Measurements from ENCODE around the gene SEC14L5.
"Not testable (repeated sequence)": the region's sequence is repeated elsewhere in the genome, so short reads cannot be mapped to it uniquely, and the experiment has no call there.

DNA sequence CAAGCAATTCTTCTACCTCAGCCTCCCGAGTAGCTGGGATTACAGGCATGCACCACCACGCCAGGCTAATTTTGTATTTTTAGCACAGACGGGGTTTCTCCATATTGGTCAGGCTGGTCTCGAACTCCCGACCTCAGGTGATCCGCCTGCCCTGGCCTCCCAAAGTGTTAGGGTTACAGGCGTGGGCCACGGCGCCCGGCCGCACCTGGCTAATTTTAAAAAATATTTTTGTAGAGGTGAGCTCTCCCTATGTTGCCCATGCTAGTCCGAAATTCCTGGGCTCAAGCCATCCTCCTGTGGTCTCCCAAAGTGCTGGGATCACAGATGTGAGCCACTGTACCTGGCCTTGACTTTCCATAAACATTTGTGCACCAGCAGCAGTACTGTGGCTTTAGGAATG, 10.1 kb downstream of the SEC14L5 start:
- TF ChIP-seq, protein P1, sequence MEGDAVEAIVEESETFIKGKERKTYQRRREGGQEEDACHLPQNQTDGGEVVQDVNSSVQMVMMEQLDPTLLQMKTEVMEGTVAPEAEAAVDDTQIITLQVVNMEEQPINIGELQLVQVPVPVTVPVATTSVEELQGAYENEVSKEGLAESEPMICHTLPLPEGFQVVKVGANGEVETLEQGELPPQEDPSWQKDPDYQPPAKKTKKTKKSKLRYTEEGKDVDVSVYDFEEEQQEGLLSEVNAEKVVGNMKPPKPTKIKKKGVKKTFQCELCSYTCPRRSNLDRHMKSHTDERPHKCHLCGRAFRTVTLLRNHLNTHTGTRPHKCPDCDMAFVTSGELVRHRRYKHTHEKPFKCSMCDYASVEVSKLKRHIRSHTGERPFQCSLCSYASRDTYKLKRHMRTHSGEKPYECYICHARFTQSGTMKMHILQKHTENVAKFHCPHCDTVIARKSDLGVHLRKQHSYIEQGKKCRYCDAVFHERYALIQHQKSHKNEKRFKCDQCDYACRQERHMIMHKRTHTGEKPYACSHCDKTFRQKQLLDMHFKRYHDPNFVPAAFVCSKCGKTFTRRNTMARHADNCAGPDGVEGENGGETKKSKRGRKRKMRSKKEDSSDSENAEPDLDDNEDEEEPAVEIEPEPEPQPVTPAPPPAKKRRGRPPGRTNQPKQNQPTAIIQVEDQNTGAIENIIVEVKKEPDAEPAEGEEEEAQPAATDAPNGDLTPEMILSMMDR (IDR thresholded peaks at IDR 0.05 in 2 of 3, conservative IDR thresholded peaks at IDR 0.05 in 1 of 3; ENCODE audit: control insufficient read depth in 2 of 3, extremely low read depth in 1 of 3, insufficient read depth in 1 of 3, low read depth in 3 of 3, low read length in 3 of 3), result not testable (repeated sequence)
- TF ChIP-seq ATF7 (IDR thresholded peaks at IDR 0.05; ENCODE audit: low read depth); MXI1 (IDR thresholded peaks at IDR 0.05; ENCODE audit: low read depth, low read length); ZNF622 (IDR thresholded peaks at IDR 0.05); POLR2AphosphoS5 (IDR thresholded peaks at IDR 0.05; ENCODE audit: low read length); CEBPB (IDR thresholded peaks at IDR 0.05; ENCODE audit: borderline replicate concordance in 1 of 2, low read depth in 2 of 2, low read length in 2 of 2); GABPA (IDR thresholded peaks at IDR 0.05; ENCODE audit: low read depth); SREBF2 (IDR thresholded peaks at IDR 0.05; ENCODE audit: low read length); KDM1A (IDR thresholded peaks at IDR 0.05; ENCODE audit: borderline replicate concordance); FOXM1 (IDR thresholded peaks at IDR 0.05; ENCODE audit: low read depth, low read length): not testable (repeated sequence)
- TF ChIP-seq, protein P2, sequence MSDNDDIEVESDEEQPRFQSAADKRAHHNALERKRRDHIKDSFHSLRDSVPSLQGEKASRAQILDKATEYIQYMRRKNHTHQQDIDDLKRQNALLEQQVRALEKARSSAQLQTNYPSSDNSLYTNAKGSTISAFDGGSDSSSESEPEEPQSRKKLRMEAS (IDR thresholded peaks at IDR 0.05; ENCODE audit: low read depth, low read length), result not testable (repeated sequence)

All from GM12878 (cell line).